MM.1S (cell line): Measurements from ENCODE around the gene ANK2.

Experiments used
- DNase-seq: peaks from one replicate; pipeline ENCODE4 v3.0.0-alpha.2; 2015
- H2AFZ ChIP-seq: fragments of 300-600 bp; sonication (generic); 2 replicates; pipeline ENCODE4 v1.6.0; 2016; ENCODE audit warnings: antibody characterized with exemption, low read length
- H3F3A ChIP-seq: fragments of 300-600 bp; sonication (generic); 2 replicates; pipeline ENCODE4 v1.6.1; 2016; ENCODE audit warnings: mild to moderate bottlenecking, antibody characterized with exemption, low read length, moderate library complexity, mixed read lengths; ENCODE audit not compliant: insufficient read depth
- H3K27ac ChIP-seq: fragments of 300-600 bp; sonication (generic); 2 replicates; pipeline ENCODE4 v1.5.1; 2016; ENCODE audit warnings: mild to moderate bottlenecking, low read length
- H3K27me3 ChIP-seq: fragments of 300-600 bp; sonication (generic); replicated peaks from 2 replicates; pipeline ENCODE4 v1.6.0; 2016; ENCODE audit warnings: low read length; ENCODE audit not compliant: insufficient read depth
- H3K36me3 ChIP-seq: fragments of 300-600 bp; sonication (generic); replicated peaks from 2 replicates; pipeline ENCODE4 v1.6.1; 2016; ENCODE audit warnings: mild to moderate bottlenecking, low read length, mixed read lengths; ENCODE audit not compliant: insufficient read depth
- H3K4me1 ChIP-seq: fragments of 300-600 bp; sonication (generic); 2 replicates; pipeline ENCODE4 v1.6.1; 2016; ENCODE audit warnings: low read length, mixed read lengths
- H3K4me2 ChIP-seq: fragments of 300-600 bp; sonication (generic); 2 replicates; pipeline ENCODE4 v1.6.0; 2016; ENCODE audit warnings: low read depth, low read length
- H3K4me3 ChIP-seq: fragments of 300-600 bp; sonication (generic); 2 replicates; pipeline ENCODE4 v1.5.1; 2016; ENCODE audit warnings: low read length, mixed read lengths
- H3K79me2 ChIP-seq: fragments of 300-600 bp; sonication (generic); 2 replicates; pipeline ENCODE4 v1.6.1; 2016; ENCODE audit warnings: mixed run types, low read length, mixed read lengths
- H3K9ac ChIP-seq: fragments of 300-600 bp; sonication (generic); 2 replicates; pipeline ENCODE4 v1.6.1; 2016; ENCODE audit warnings: low read length, mixed read lengths
- H3K9me2 ChIP-seq: fragments of 300-600 bp; sonication (generic); replicated peaks from 2 replicates; pipeline ENCODE4 v1.6.1; 2016; ENCODE audit warnings: mild to moderate bottlenecking, low read length, mixed read lengths; ENCODE audit not compliant: insufficient read depth
- H3K9me3 ChIP-seq: fragments of 300-600 bp; sonication (generic); replicated peaks from 2 replicates; pipeline ENCODE4 v1.6.1; 2016; ENCODE audit warnings: mild to moderate bottlenecking, low read length, mixed read lengths; ENCODE audit not compliant: insufficient read depth
- H4K20me1 ChIP-seq: fragments of 300-600 bp; sonication (generic); 2 replicates; pipeline ENCODE4 v1.6.1; 2016; ENCODE audit warnings: mild to moderate bottlenecking, low read length, moderate library complexity, mixed read lengths; ENCODE audit not compliant: insufficient read depth
- CTCF ChIP-seq: fragments of 300-600 bp; sonication (generic); IDR thresholded peaks from 2 replicates; pipeline ENCODE4 v1.5.1; 2016; ENCODE audit warnings: antibody characterized with exemption, low read length, mixed read lengths
- EZH2 ChIP-seq: fragments of 300-600 bp; sonication (generic); optimal IDR thresholded peaks from 2 replicates; pipeline ENCODE3; 2017; ENCODE audit warnings: low read depth, mild to moderate bottlenecking, antibody characterized with exemption, low read length, mixed read lengths
- EZH2phosphoT487 ChIP-seq: fragments of 300-600 bp; sonication (generic); IDR thresholded peaks from 2 replicates; pipeline ENCODE4 v1.6.1; 2018; ENCODE audit warnings: antibody characterized with exemption, low read length

The ANK2 gene

GRCh38 chr4:113050371-113050755 is 910 bp downstream of the ANK2 start:
- H4K20me1 ChIP-seq = no peaks in the 10 kb centered on the region
- H3F3A ChIP-seq = no peaks in the 10 kb centered on the region
- no peaks in the 10 kb centered on the region for H3K79me2 ChIP-seq
- no peak overlapping the region for H2AFZ ChIP-seq
- no peak overlapping the region for H3K4me3 ChIP-seq
- H3K36me3 ChIP-seq = no peaks in the 10 kb centered on the region
- DNase-seq = no peak
- H3K9ac ChIP-seq = no peak overlapping the region
- no peaks in the 10 kb centered on the region for H3K9me3 ChIP-seq
- H3K4me1 ChIP-seq = no peaks in the 10 kb centered on the region
- no peaks in the 10 kb centered on the region for H3K9me2 ChIP-seq
- no peak overlapping the region for H3K27ac ChIP-seq
- H3K4me2 ChIP-seq = no peak overlapping the region
- H3K27me3 ChIP-seq = no peaks in the 10 kb centered on the region
- TF ChIP-seq EZH2phosphoT487 = no peak
- TF ChIP-seq CTCF = no peak

GRCh38 chr4:113050837-113051236 is 1.4 kb downstream of the ANK2 start:
- H3K79me2 ChIP-seq = no peaks in the 10 kb centered on the region
- no peak overlapping the region for H3K4me3 ChIP-seq
- H3K36me3 ChIP-seq = no peaks in the 10 kb centered on the region
- H3K27me3 ChIP-seq = no peaks in the 10 kb centered on the region
- H3K4me2 ChIP-seq = no peak overlapping the region
- no peaks in the 10 kb centered on the region for H3K4me1 ChIP-seq
- H4K20me1 ChIP-seq = no peaks in the 10 kb centered on the region
- no peak overlapping the region for H3K27ac ChIP-seq
- no peak overlapping the region for H3K9ac ChIP-seq
- no peaks in the 10 kb centered on the region for H3F3A ChIP-seq
- no peaks in the 10 kb centered on the region for H3K9me3 ChIP-seq
- no peak overlapping the region for H2AFZ ChIP-seq
- TF ChIP-seq EZH2 (no peak), EZH2phosphoT487 (no peak), CTCF (no peak)
- H3K9me2 ChIP-seq = no peaks in the 10 kb centered on the region
- no peak for DNase-seq

GRCh38 chr4:113051361-113051760 is 1.9 kb downstream of the ANK2 start:
- no peak overlapping the region for H3K4me3 ChIP-seq
- no peaks in the 10 kb centered on the region for H4K20me1 ChIP-seq
- H3K27me3 ChIP-seq = no peaks in the 10 kb centered on the region
- no peaks in the 10 kb centered on the region for H3K9me2 ChIP-seq
- H3K27ac ChIP-seq = no peak overlapping the region
- H2AFZ ChIP-seq = no peak overlapping the region
- H3K4me1 ChIP-seq = no peaks in the 10 kb centered on the region
- TF ChIP-seq CTCF (no peak), EZH2 (no peak), EZH2phosphoT487 (no peak)
- H3K36me3 ChIP-seq = no peaks in the 10 kb centered on the region
- no peak for DNase-seq
- no peaks in the 10 kb centered on the region for H3K79me2 ChIP-seq
- no peak overlapping the region for H3K9ac ChIP-seq
- H3K9me3 ChIP-seq = no peaks in the 10 kb centered on the region
- H3K4me2 ChIP-seq = no peak overlapping the region
- no peaks in the 10 kb centered on the region for H3F3A ChIP-seq
